ENCODE results near the gene YDJC.
"Not testable (repeated sequence)": the region's sequence is repeated elsewhere in the genome, so short reads cannot be mapped to it uniquely, and the experiment has no call there.

Gene YDJC

GRCh38 chr22:21581009-21581713, 48.7 kb downstream of the YDJC start:
- not testable (repeated sequence) for DNase-seq (ENCODE audit: low read depth in 1 of 2, low spot score in 1 of 2)

GRCh38 chr22:21580623-21581007, 49.2 kb downstream of the YDJC start:
- DNase-seq (ENCODE audit: low read depth in 1 of 2, low spot score in 1 of 2) = not testable (repeated sequence)

- DNase-seq (ENCODE audit: low read depth in 1 of 2, low spot score in 1 of 2) = no peak
Observed at GRCh38 chr22:21579474-21579851, 50.4 kb downstream of the YDJC start.

Measured in activated CD4-positive, alpha-beta T cell treated with anti-CD3 and anti-CD28 coated beads, Interleukin-2, amount 50 U/mL, for 24 hours (primary cell).